K562 (cell line): Measurements from ENCODE around the gene FIBP. TPM values are rescaled to one million over a fixed set of nuclear protein-coding genes. Genes with fewer than 3 reads are reported as not detected.
A peak's percentile ranks its signal among the peaks of the same experiment; 100 is the strongest.

ENCODE experiments used
- ATAC-seq: fragments of 200-7000 bp; cut with Tn5 transposase; 3 replicates; pipeline ENCODE4 v1.9.1; 2020; ENCODE audit warnings: moderate library complexity
- BruUV-seq: library from RNA; stranded (reverse); fragments of 400-500 nt; replicated peaks from 2 replicates; lab custom pipeline; 2021; lab: Mats Ljungman, UMichigan
- CTCF ChIA-PET: fragments of 300-600 bp; formaldehyde crosslinking; extraction: SDS; loops from one replicate; lab custom pipeline; 2021; ENCODE audit warnings: low intra/inter-chr PET ratio; lab: Yijun Ruan, JAX
- POLR2A ChIA-PET: fragments of 300-600, 350-650 bp; sonication (Branson Sonifier 250); formaldehyde crosslinking; extraction: SDS; loops from one replicate; lab custom pipeline; 2021; ENCODE audit warnings: antibody characterized with exemption, inconsistent platforms; lab: Yijun Ruan, JAX
- DNase-seq, 4 experiments: peaks; one replicate each; pipeline versions ENCODE4 v3.0.0 to v3.0.0-alpha.2; 2011 to 2018; ENCODE audit warnings: low spot score in 3 of 4, mixed read lengths in 3 of 4; ENCODE audit errors: extremely low read depth in 1 of 4
- FAIRE-seq: peaks from 2 replicates; lab custom pipeline; 2011; peaks lifted over from hg19 to GRCh38; lab: Jason Lieb, UNC
- H2AFZ ChIP-seq: 2 replicates; pipeline ENCODE4 v1.6.0; 2011; ENCODE audit warnings: low read depth, low read length, control low read depth, inconsistent platforms
- H3K27ac ChIP-seq: fragments of 200-600 bp; 3 replicates; pipeline ENCODE4 v1.8.0; 2011; ENCODE audit warnings: low read depth, mild to moderate bottlenecking, control low read depth, inconsistent platforms, low read length, moderate library complexity, mixed read lengths; ENCODE audit errors: extremely low read depth
- H3K27me3 ChIP-seq, 2 experiments: fragments of 300-600 bp in 1 of 2; 2 replicates in 1 of 2; 3 replicates in 1 of 2; pipeline versions ENCODE4 v1.6.0 to v1.8.0; 2011; ENCODE audit warnings: inconsistent platforms in 2 of 2, low read length in 2 of 2, mild to moderate bottlenecking in 1 of 2, mixed read lengths in 1 of 2, moderate library complexity in 1 of 2; ENCODE audit not compliant: control insufficient read depth in 2 of 2, insufficient read depth in 2 of 2
- H3K36me3 ChIP-seq: fragments of 300-600 bp; 3 replicates; pipeline ENCODE4 v1.8.0; 2011; ENCODE audit warnings: mild to moderate bottlenecking, low read length, inconsistent platforms; ENCODE audit not compliant: control insufficient read depth, insufficient read depth
- H3K4me1 ChIP-seq, 2 experiments: fragments of 200-600 bp in 1 of 2; replicated peaks in 1 of 2; 2 replicates in 1 of 2; 3 replicates in 1 of 2; pipeline versions ENCODE4 v1.5.1 to v1.8.0; 2011; ENCODE audit warnings: inconsistent platforms in 2 of 2, low read length in 2 of 2, mild to moderate bottlenecking in 1 of 2, mixed read lengths in 1 of 2, moderate library complexity in 1 of 2; ENCODE audit not compliant: control insufficient read depth in 2 of 2, insufficient read depth in 2 of 2
- H3K4me2 ChIP-seq: 2 replicates; pipeline ENCODE4 v1.6.1; 2011; ENCODE audit warnings: low read length, control low read depth, inconsistent platforms, mixed read lengths; ENCODE audit not compliant: insufficient read depth
- H3K4me3 ChIP-seq: fragments of 200-600 bp; sonication (generic), shearing (Covaris generic); 2 replicates; pipeline ENCODE4 v1.5.1; 2016; ENCODE audit warnings: control low read depth, inconsistent platforms
- H3K79me2 ChIP-seq: fragments of 200-600 bp; 3 replicates; pipeline ENCODE4 v1.8.0; 2011; ENCODE audit warnings: low read length, inconsistent platforms; ENCODE audit not compliant: control insufficient read depth, insufficient read depth
- H3K9ac ChIP-seq, 2 experiments: 2 replicates each; pipeline versions ENCODE4 v1.6.0 to v1.6.1; 2011; ENCODE audit warnings: low read depth in 2 of 2, low read length in 2 of 2, control low read depth in 1 of 2, inconsistent platforms in 1 of 2, mild to moderate bottlenecking in 1 of 2, mixed read lengths in 1 of 2; ENCODE audit not compliant: insufficient read depth in 1 of 2
- H3K9me1 ChIP-seq: one replicate; pipeline ENCODE4 v1.6.0; 2011; ENCODE audit warnings: inconsistent platforms, mild to moderate bottlenecking, low read length, moderate library complexity; ENCODE audit not compliant: control insufficient read depth, insufficient read depth
- H3K9me3 ChIP-seq: replicated peaks from 2 replicates; pipeline ENCODE4 v1.5.1; 2011; ENCODE audit warnings: low read depth, low read length, inconsistent platforms; ENCODE audit not compliant: control insufficient read depth, insufficient read depth
- H4K20me1 ChIP-seq: replicated peaks from 2 replicates; pipeline ENCODE4 v1.6.1; 2011; ENCODE audit warnings: low read length, inconsistent platforms, mixed read lengths; ENCODE audit not compliant: control insufficient read depth, insufficient read depth
- HNRNPK ChIP-seq: fragments of 200-400 bp; formaldehyde crosslinking; IDR thresholded peaks from one replicate; pipeline ENCODE4 v1.6.1; 2018; ENCODE audit warnings: mild to moderate bottlenecking, low read depth, low read length; ENCODE audit not compliant: poor library complexity, severe bottlenecking
- NFIC ChIP-seq: fragments of 450-650 bp; IDR thresholded peaks from 2 replicates; pipeline ENCODE4 v1.6.1; 2017; ENCODE audit warnings: mild to moderate bottlenecking, inconsistent platforms
- U2AF2 ChIP-seq: fragments of 200-400 bp; formaldehyde crosslinking; optimal IDR thresholded peaks from 2 replicates; pipeline ENCODE3; 2017; ENCODE audit warnings: low read depth, mild to moderate bottlenecking, low read length
- ZNF316 ChIP-seq: fragments of 450-650 bp; IDR thresholded peaks from 2 replicates; pipeline ENCODE4 v1.6.1; 2016
- ZNF583 ChIP-seq: fragments of 250-450 bp; sonication (Bioruptor Pico); IDR thresholded peaks from 2 replicates; pipeline ENCODE4 v1.4.0; 2020
- WGBS: fragments of 100-300 bp; shearing (Covaris generic); methylation state at CpG from one replicate; pipeline ENCODE4 v1.1.6; 2016; ENCODE audit warnings: low coverage, mixed read lengths; ENCODE audit not compliant: insufficient coverage; ENCODE audit errors: missing lambda C conversion rate; 5-methylcytosine and 5-hydroxymethylcytosine counted together
- in situ Hi-C: fragments of 300-500 bp; cut with MboI; formaldehyde crosslinking; loops from 4 replicates; pipeline ENCODE4 v1.15.0; 2018; ENCODE audit warnings: inconsistent platforms, mixed read lengths
- intact Hi-C: fragments of 100-400 bp; cut with micrococcal nuclease; formaldehyde crosslinking; loops from 2 replicates; pipeline ENCODE4 v1.14.2; 2022
- polyA plus RNA-seq, 8 experiments: library from polyadenylated mRNA; depleted of rRNA in 4 of 8; stranded (reverse) in 5 of 8; unstranded in 3 of 8; fragments of >200 nt; fragmentation: Nextera tagmentation in 2 of 8; fragmentation: Illumina TruSeq in 1 of 8; extraction: Ambion mirVana in 2 of 8; extraction: Trizol in 1 of 8; gene quantifications; 2 replicates each; pipeline versions ENCODE4 v1.2.1 to v1.2.3, GENCODE V29; 2011 to 2014; ENCODE audit warnings: inconsistent platforms in 1 of 8, missing spikeins in 1 of 8
- total RNA-seq, 7 experiments: library from RNA; depleted of rRNA in 6 of 7; stranded (reverse); fragments of >200 nt in 6 of 7; fragmentation: Illumina TruSeq in 2 of 7; extraction: Trizol in 2 of 7; gene quantifications; 2 replicates each; pipeline versions ENCODE4 v1.2.1 to v1.2.3, GENCODE V29; 2011 to 2021; ENCODE audit warnings: low replicate concordance in 1 of 7
- TF ChIP-seq, protein P1 (sequence below): fragments of 250-450 bp; sonication (Bioruptor Pico); IDR thresholded peaks from 2 replicates; pipeline ENCODE4 v1.8.0; 2022; ENCODE audit warnings: inconsistent platforms
- TF ChIP-seq, protein P2 (sequence below): fragments of 450-650 bp; formaldehyde crosslinking; IDR thresholded peaks from 2 replicates; pipeline ENCODE4 v1.4.0; 2020; ENCODE audit warnings: mild to moderate bottlenecking, moderate library complexity
- TF ChIP-seq, protein P3 (sequence below): fragments of 250-450 bp; sonication (Bioruptor Pico); IDR thresholded peaks from 2 replicates; pipeline ENCODE4 v1.5.1; 2021; ENCODE audit warnings: mild to moderate bottlenecking
- TF ChIP-seq, protein P4 (sequence below): fragments of 250-450 bp; sonication (Bioruptor Pico); IDR thresholded peaks from 2 replicates; pipeline ENCODE4 v1.8.0; 2022; ENCODE audit warnings: moderate library complexity, mild to moderate bottlenecking, inconsistent platforms
- TF ChIP-seq, protein P5 (sequence below), 3 experiments: fragments of 200-800 bp in 1 of 3; sonication (Bioruptor generic) in 1 of 3; sonication (generic) in 1 of 3; formaldehyde crosslinking in 1 of 3; IDR thresholded peaks; 2 replicates each; pipeline versions ENCODE4 v1.6.1 to v1.8.0; 2016 to 2022; ENCODE audit warnings: mild to moderate bottlenecking in 2 of 3, missing compliant biosample characterization in 2 of 3, missing genetic modification characterization in 2 of 3, missing genetic modification reagents in 1 of 3

FIBP gene
- total and polyA plus RNA-seq, 9 of the 15 experiments (the other 6 are each of a cell fraction or from before 2014, with no cell fraction given), result 41.2 to 79.2 (median 48.6) TPM

DNA sequence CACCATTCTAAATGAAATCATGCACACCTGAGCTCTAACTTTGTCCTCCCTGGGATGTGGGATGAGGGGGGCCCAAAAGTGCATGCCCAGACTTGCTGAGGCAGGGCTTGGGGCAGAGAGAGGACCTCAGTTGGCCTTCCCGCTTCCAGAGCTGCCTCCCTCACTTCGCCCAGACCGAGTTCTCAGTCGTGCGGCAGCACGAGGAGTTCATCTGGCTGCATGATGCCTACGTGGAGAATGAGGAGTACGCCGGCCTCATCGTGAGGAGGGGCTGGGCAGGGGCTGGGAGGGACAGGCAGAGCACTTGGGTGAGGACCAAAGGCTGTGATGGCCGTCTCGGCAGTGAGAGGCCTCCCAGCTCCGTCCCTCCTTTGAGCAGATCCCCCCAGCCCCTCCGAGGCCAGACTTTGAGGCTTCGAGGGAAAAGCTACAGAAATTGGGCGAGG is 38.5 kb downstream of the FIBP start:
- ChIA-PET POLR2A (interaction anchor here (0.6 to 5.9 kb wide), 19 partner anchors 9 to 274 kb away, joined by 3 to 67 read pairs (median 5); partner anchors contain the start of genes CCDC85B, CFL1, EHBP1L1 and FIBP), CTCF (no interaction called here)
- H3K9ac ChIP-seq, result peak overlapping the region in 1 of 2 experiments; percentile 62; a peak in 1 of 4 replicates
- in situ Hi-C loops, result no loop called here
- 52% methylated on average over 16 of the region's 16 CpGs for WGBS
- H3K9me1 ChIP-seq, result no peaks in the 10 kb centered on the region
- peaks cover 0 to 21% of the 10 kb centered on the region in 2 experiments; a peak in 3 of 5 replicates for H3K4me1 ChIP-seq
- no peak overlapping the region for H2AFZ ChIP-seq
- peaks cover 7% of the 10 kb centered on the region; the same call in 1 of the 2 replicates for H3K9me3 ChIP-seq
- intact Hi-C loops, result no loop called here
- no peaks in the 10 kb centered on the region for H3K27me3 ChIP-seq
- no TSS peak for BruUV-seq
- no peaks in the 10 kb centered on the region for H4K20me1 ChIP-seq
- FAIRE-seq, result no peak
- H3K36me3 ChIP-seq, result peaks cover 36% of the 10 kb centered on the region
- peaks cover 14% of the 10 kb centered on the region; the same call in 2 of the 3 replicates for H3K79me2 ChIP-seq
- no peak overlapping the region for H3K4me2 ChIP-seq
- no peak overlapping the region for H3K27ac ChIP-seq
- ATAC-seq, result no peak
- H3K4me3 ChIP-seq, result no peak overlapping the region
- peak in 2 of 4 experiments; percentile 3 to 6 for DNase-seq
- TF ChIP-seq ZNF316, result no peak
- TF ChIP-seq, protein P1, sequence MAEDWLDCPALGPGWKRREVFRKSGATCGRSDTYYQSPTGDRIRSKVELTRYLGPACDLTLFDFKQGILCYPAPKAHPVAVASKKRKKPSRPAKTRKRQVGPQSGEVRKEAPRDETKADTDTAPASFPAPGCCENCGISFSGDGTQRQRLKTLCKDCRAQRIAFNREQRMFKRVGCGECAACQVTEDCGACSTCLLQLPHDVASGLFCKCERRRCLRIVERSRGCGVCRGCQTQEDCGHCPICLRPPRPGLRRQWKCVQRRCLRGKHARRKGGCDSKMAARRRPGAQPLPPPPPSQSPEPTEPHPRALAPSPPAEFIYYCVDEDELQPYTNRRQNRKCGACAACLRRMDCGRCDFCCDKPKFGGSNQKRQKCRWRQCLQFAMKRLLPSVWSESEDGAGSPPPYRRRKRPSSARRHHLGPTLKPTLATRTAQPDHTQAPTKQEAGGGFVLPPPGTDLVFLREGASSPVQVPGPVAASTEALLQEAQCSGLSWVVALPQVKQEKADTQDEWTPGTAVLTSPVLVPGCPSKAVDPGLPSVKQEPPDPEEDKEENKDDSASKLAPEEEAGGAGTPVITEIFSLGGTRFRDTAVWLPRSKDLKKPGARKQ (CRISPR knock-in tag), result no peak
- no peak for TF ChIP-seq HNRNPK
- TF ChIP-seq ZNF583 (CRISPR knock-in tag), result no peak
- TF ChIP-seq, protein P2, sequence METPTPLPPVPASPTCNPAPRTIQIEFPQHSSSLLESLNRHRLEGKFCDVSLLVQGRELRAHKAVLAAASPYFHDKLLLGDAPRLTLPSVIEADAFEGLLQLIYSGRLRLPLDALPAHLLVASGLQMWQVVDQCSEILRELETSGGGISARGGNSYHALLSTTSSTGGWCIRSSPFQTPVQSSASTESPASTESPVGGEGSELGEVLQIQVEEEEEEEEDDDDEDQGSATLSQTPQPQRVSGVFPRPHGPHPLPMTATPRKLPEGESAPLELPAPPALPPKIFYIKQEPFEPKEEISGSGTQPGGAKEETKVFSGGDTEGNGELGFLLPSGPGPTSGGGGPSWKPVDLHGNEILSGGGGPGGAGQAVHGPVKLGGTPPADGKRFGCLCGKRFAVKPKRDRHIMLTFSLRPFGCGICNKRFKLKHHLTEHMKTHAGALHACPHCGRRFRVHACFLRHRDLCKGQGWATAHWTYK (CRISPR knock-in tag), result no peak
- TF ChIP-seq U2AF2, result no peak
- TF ChIP-seq, protein P3, sequence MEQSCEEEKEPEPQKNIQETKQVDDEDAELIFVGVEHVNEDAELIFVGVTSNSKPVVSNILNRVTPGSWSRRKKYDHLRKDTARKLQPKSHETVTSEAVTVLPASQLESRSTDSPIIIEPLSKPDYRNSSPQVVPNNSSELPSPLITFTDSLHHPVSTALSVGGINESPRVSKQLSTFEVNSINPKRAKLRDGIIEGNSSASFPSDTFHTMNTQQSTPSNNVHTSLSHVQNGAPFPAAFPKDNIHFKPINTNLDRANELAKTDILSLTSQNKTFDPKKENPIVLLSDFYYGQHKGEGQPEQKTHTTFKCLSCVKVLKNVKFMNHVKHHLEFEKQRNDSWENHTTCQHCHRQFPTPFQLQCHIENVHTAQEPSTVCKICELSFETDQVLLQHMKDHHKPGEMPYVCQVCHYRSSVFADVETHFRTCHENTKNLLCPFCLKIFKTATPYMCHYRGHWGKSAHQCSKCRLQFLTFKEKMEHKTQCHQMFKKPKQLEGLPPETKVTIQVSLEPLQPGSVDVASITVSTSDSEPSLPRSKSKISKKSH (CRISPR knock-in tag), result no peak
- no peak for TF ChIP-seq NFIC
- TF ChIP-seq, protein P4, sequence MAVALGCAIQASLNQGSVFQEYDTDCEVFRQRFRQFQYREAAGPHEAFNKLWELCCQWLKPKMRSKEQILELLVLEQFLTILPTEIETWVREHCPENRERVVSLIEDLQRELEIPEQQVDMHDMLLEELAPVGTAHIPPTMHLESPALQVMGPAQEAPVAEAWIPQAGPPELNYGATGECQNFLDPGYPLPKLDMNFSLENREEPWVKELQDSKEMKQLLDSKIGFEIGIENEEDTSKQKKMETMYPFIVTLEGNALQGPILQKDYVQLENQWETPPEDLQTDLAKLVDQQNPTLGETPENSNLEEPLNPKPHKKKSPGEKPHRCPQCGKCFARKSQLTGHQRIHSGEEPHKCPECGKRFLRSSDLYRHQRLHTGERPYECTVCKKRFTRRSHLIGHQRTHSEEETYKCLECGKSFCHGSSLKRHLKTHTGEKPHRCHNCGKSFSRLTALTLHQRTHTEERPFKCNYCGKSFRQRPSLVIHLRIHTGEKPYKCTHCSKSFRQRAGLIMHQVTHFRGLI, result no peak
- TF ChIP-seq, protein P5, sequence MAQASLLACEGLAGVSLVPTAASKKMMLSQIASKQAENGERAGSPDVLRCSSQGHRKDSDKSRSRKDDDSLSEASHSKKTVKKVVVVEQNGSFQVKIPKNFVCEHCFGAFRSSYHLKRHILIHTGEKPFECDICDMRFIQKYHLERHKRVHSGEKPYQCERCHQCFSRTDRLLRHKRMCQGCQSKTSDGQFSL (CRISPR knock-in tag; IDR thresholded peaks at IDR 0.05), result no peak
- TF ChIP-seq, protein P5 (tag; IDR thresholded peaks at IDR 0.05), result no peak
